SH-SY5Y (cell line): ENCODE results near the gene UBQLN4.

Source experiments
- GATA2 ChIP-seq: IDR thresholded peaks from 2 replicates; pipeline ENCODE4 v1.6.1; 2011; ENCODE audit warnings: mild to moderate bottlenecking, low read depth, low read length
- GATA3 ChIP-seq: IDR thresholded peaks from 2 replicates; pipeline ENCODE4 v1.6.1; 2011; ENCODE audit warnings: low read depth, mild to moderate bottlenecking, low read length, moderate library complexity

GRCh38 chr1:156081917-156082308 is 28.3 kb upstream of the UBQLN4 start:
- TF ChIP-seq GATA3, result no peak
- no peak for TF ChIP-seq GATA2
